ENCODE results near the gene IQCM.

The IQCM gene

GRCh38 chr4:149785696-149786431 is 29.8 kb downstream of the IQCM start:
- DNase-seq (ENCODE audit: low read depth): no peak
- TF ChIP-seq, protein P1, sequence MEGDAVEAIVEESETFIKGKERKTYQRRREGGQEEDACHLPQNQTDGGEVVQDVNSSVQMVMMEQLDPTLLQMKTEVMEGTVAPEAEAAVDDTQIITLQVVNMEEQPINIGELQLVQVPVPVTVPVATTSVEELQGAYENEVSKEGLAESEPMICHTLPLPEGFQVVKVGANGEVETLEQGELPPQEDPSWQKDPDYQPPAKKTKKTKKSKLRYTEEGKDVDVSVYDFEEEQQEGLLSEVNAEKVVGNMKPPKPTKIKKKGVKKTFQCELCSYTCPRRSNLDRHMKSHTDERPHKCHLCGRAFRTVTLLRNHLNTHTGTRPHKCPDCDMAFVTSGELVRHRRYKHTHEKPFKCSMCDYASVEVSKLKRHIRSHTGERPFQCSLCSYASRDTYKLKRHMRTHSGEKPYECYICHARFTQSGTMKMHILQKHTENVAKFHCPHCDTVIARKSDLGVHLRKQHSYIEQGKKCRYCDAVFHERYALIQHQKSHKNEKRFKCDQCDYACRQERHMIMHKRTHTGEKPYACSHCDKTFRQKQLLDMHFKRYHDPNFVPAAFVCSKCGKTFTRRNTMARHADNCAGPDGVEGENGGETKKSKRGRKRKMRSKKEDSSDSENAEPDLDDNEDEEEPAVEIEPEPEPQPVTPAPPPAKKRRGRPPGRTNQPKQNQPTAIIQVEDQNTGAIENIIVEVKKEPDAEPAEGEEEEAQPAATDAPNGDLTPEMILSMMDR (IDR thresholded peaks at IDR 0.05; ENCODE audit: low read depth, low read length, missing control alignments): no peak
- no peak overlapping the region for H3K4me3 ChIP-seq (ENCODE audit: low read depth, low read length)

DNA sequence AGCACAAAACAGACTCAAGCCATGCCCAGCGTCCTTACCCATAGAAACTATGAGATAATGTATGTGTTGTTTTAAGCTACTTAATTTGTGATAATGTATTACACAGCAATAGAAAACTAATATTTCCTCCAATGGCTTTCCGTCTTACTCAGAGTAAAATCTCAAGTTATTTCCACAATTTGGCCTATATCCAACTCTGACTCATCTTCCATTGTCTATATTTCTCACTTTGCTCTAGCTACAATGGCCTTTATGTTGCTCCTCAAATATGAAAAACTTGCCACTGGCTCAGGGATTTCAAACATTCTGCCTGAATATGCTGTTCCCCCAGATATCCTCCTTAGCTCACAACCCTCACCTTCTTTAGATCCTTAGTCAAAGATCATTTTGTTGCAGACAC is 31.6 kb downstream of the IQCM start:
- H3K4me3 ChIP-seq (ENCODE audit: low read depth, low read length): no peak overlapping the region
- no peak for DNase-seq (ENCODE audit: low read depth)
- TF ChIP-seq, protein P1 (IDR thresholded peaks at IDR 0.05; ENCODE audit: low read depth, low read length, missing control alignments): no peak

DNA sequence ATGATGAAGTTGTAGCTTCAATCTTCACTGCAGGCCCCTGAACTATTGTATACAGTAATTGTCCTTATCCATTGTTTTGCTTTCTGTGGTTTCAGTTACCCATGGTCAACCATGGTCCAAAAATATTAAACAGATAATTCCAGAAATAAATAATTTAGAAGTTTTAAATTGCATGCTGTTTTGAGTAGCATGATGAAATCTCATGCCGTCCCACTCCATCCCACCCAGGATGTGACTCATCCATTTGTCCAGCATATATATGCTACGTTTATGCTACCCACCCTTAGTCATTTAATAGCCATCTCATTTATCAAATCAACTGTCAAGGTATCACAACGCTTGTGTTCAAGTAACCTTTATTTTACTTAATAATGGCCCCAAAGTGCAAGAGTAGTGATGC is 34.5 kb downstream of the IQCM start:
- DNase-seq (ENCODE audit: low read depth): no peak
- H3K4me3 ChIP-seq (ENCODE audit: low read depth, low read length): no peak overlapping the region
- TF ChIP-seq, protein P1 (IDR thresholded peaks at IDR 0.05; ENCODE audit: low read depth, low read length, missing control alignments): no peak

DNA sequence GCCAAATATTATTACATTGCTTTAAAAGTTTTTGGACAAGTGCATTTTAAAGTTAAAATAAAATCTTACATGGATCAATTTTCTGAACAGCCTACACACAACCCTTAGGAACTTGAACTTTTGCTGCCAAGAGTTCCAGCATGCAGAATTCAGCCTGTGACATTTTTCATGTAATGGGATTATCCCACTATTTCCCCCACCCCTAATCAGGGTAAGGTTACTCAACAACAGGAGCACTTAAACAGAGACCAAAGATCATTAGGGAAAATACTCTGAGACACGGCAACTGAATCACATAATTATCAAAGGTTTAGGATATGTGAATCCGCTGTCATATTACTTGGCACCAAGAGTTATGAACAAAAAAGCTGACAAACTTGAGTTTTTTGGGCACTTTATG is 47.2 kb downstream of the IQCM start:
- TF ChIP-seq, protein P1 (IDR thresholded peaks at IDR 0.05; ENCODE audit: low read depth, low read length, missing control alignments): no peak
- no peak for DNase-seq (ENCODE audit: low read depth)
- no peak overlapping the region for H3K4me3 ChIP-seq (ENCODE audit: low read depth, low read length)

GRCh38 chr4:149766135-149766534 is 49.5 kb downstream of the IQCM start:
- H3K4me3 ChIP-seq (ENCODE audit: low read depth, low read length): no peak overlapping the region
- TF ChIP-seq, protein P1 (IDR thresholded peaks at IDR 0.05; ENCODE audit: low read depth, low read length, missing control alignments): no peak
- no peak for DNase-seq (ENCODE audit: low read depth)

GRCh38 chr4:149765630-149766029 is 50.0 kb downstream of the IQCM start:
- no peak for DNase-seq (ENCODE audit: low read depth)
- TF ChIP-seq, protein P1 (IDR thresholded peaks at IDR 0.05; ENCODE audit: low read depth, low read length, missing control alignments): no peak

DNA sequence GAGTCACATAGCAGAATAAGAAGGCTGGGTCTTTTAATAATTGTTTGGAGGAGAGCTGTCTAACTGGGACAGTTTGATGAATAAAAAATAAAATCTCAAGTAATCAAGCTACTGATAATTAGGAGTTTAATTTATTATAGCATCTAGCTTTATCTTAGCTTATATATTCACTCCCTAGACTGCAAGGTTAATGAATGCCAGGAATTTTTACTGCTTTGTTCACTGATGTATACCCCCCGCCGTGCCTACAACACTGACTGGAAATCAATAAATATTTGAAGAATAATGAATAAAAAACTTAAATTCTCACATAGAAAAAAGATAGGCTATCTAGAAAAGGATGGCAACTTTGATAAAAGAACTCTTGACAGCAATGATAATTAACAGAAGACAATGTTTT is 59.7 kb downstream of the IQCM start:
- DNase-seq (ENCODE audit: low read depth): no peak
- H3K4me3 ChIP-seq (ENCODE audit: low read depth, low read length): no peak overlapping the region
- TF ChIP-seq, protein P1 (IDR thresholded peaks at IDR 0.05; ENCODE audit: low read depth, low read length, missing control alignments): no peak

More at GRCh38 chr4:149765630-149766029, 50.0 kb downstream of the IQCM start:
- no peak overlapping the region for H3K4me3 ChIP-seq (ENCODE audit: low read depth, low read length)
